ENCODE results near the gene LEF1. TPM values are rescaled to one million over a fixed set of nuclear protein-coding genes. Genes with fewer than 3 reads are reported as not detected.

Gene LEF1
- total RNA-seq, 1 experiment from 2014 or later = 22.3 TPM

GRCh38 chr4:108120789-108121188, 47.9 kb downstream of the LEF1 start:
- no peaks in the 10 kb centered on the region for H3K36me3 Mint-ChIP-seq (ENCODE audit: insufficient read depth, unreplicated experiment)
- intact Hi-C loops (cut with micrococcal nuclease; ENCODE audit: unreplicated experiment) = no loop called here
- H3K9me3 Mint-ChIP-seq (ENCODE audit: unreplicated experiment) = no peaks in the 10 kb centered on the region
- 0 out of 2 replicates have a peak, but pooled peaks cover 3% of the 10 kb centered on the region for H3K4me1 ChIP-seq
- CTCF ChIA-PET = no interaction called here
- no TSS peak for BruUV-seq (replicated peaks)
- no peak for TF ChIP-seq CTCF (IDR thresholded peaks at IDR 0.05; ENCODE audit: insufficient read depth in 1 of 2, low read depth in 1 of 2, low read length in 1 of 2, severe bottlenecking in 1 of 2, unreplicated experiment in 1 of 2)
- no peaks in the 10 kb centered on the region for H3K4me1 Mint-ChIP-seq (ENCODE audit: low read depth, unreplicated experiment)
- no peak overlapping the region for H3K4me3 ChIP-seq (ENCODE audit: low read depth, low read length)
- no peaks in the 10 kb centered on the region for H3K9me3 ChIP-seq
- POLR2A ChIA-PET = no interaction called here
- H3K27ac Mint-ChIP-seq (ENCODE audit: unreplicated experiment) = no peak overlapping the region
- H3K27me3 Mint-ChIP-seq (ENCODE audit: insufficient read depth, unreplicated experiment) = no peaks in the 10 kb centered on the region
- DNase-seq = no peak
- no peaks in the 10 kb centered on the region for H3K27me3 ChIP-seq (replicated peaks; ENCODE audit: control insufficient read depth, insufficient read depth, low read length)
- H3K36me3 ChIP-seq (ENCODE audit: control insufficient read depth, insufficient read depth, low read length) = no peaks in the 10 kb centered on the region
- no peak overlapping the region for H3K4me3 Mint-ChIP-seq (ENCODE audit: unreplicated experiment)

- no peak for TF ChIP-seq CTCF (IDR thresholded peaks at IDR 0.05; ENCODE audit: insufficient read depth in 1 of 2, low read depth in 1 of 2, low read length in 1 of 2, severe bottlenecking in 1 of 2, unreplicated experiment in 1 of 2)
- BruUV-seq (replicated peaks) = no TSS peak
- no peak for DNase-seq
- no peaks in the 10 kb centered on the region for H3K9me3 Mint-ChIP-seq (ENCODE audit: unreplicated experiment)
- no peaks in the 10 kb centered on the region for H3K36me3 Mint-ChIP-seq (ENCODE audit: insufficient read depth, unreplicated experiment)
- no peaks in the 10 kb centered on the region for H3K9me3 ChIP-seq
- no peaks in the 10 kb centered on the region for H3K27me3 Mint-ChIP-seq (ENCODE audit: insufficient read depth, unreplicated experiment)
- H3K4me3 Mint-ChIP-seq (ENCODE audit: unreplicated experiment) = no peak overlapping the region
- H3K4me1 Mint-ChIP-seq (ENCODE audit: low read depth, unreplicated experiment) = no peaks in the 10 kb centered on the region
- ChIA-PET CTCF (no interaction called here), POLR2A (no interaction called here)
- intact Hi-C loops (cut with micrococcal nuclease; ENCODE audit: unreplicated experiment) = no loop called here
- H3K27ac Mint-ChIP-seq (ENCODE audit: unreplicated experiment) = no peak overlapping the region
- no peaks in the 10 kb centered on the region for H3K27me3 ChIP-seq (replicated peaks; ENCODE audit: control insufficient read depth, insufficient read depth, low read length)
- no peaks in the 10 kb centered on the region for H3K36me3 ChIP-seq (ENCODE audit: control insufficient read depth, insufficient read depth, low read length)
- no peak overlapping the region for H3K4me3 ChIP-seq (ENCODE audit: low read depth, low read length)
- H3K4me1 ChIP-seq = 0 out of 2 replicates have a peak, but pooled peaks cover 3% of the 10 kb centered on the region
Measured at GRCh38 chr4:108119199-108119800, 49.4 kb downstream of the LEF1 start.

GRCh38 chr4:108118505-108118904, 50.2 kb downstream of the LEF1 start:
- DNase-seq = peak in 1 of 2 experiments; percentile 12
- no peaks in the 10 kb centered on the region for H3K36me3 ChIP-seq (ENCODE audit: control insufficient read depth, insufficient read depth, low read length)
- no TSS peak for BruUV-seq (replicated peaks)
- H3K4me1 ChIP-seq = 0 out of 2 replicates have a peak, but pooled peaks cover 3% of the 10 kb centered on the region
- H3K4me3 Mint-ChIP-seq (ENCODE audit: unreplicated experiment) = no peak overlapping the region
- H3K9me3 Mint-ChIP-seq (ENCODE audit: unreplicated experiment) = no peaks in the 10 kb centered on the region
- no peaks in the 10 kb centered on the region for H3K36me3 Mint-ChIP-seq (ENCODE audit: insufficient read depth, unreplicated experiment)
- no peak overlapping the region for H3K4me3 ChIP-seq (ENCODE audit: low read depth, low read length)
- H3K27me3 ChIP-seq (replicated peaks; ENCODE audit: control insufficient read depth, insufficient read depth, low read length) = no peaks in the 10 kb centered on the region
- ChIA-PET POLR2A (no interaction called here), CTCF (no interaction called here)
- H3K9me3 ChIP-seq = no peaks in the 10 kb centered on the region
- intact Hi-C loops (cut with micrococcal nuclease; ENCODE audit: unreplicated experiment) = no loop called here
- TF ChIP-seq CTCF (IDR thresholded peaks at IDR 0.05; ENCODE audit: insufficient read depth in 1 of 2, low read depth in 1 of 2, low read length in 1 of 2, severe bottlenecking in 1 of 2, unreplicated experiment in 1 of 2) = no peak
- no peak overlapping the region for H3K27ac Mint-ChIP-seq (ENCODE audit: unreplicated experiment)
- no peaks in the 10 kb centered on the region for H3K27me3 Mint-ChIP-seq (ENCODE audit: insufficient read depth, unreplicated experiment)
- H3K4me1 Mint-ChIP-seq (ENCODE audit: low read depth, unreplicated experiment) = no peaks in the 10 kb centered on the region
